ENCODE results near the gene GAK.

The GAK gene

DNA sequence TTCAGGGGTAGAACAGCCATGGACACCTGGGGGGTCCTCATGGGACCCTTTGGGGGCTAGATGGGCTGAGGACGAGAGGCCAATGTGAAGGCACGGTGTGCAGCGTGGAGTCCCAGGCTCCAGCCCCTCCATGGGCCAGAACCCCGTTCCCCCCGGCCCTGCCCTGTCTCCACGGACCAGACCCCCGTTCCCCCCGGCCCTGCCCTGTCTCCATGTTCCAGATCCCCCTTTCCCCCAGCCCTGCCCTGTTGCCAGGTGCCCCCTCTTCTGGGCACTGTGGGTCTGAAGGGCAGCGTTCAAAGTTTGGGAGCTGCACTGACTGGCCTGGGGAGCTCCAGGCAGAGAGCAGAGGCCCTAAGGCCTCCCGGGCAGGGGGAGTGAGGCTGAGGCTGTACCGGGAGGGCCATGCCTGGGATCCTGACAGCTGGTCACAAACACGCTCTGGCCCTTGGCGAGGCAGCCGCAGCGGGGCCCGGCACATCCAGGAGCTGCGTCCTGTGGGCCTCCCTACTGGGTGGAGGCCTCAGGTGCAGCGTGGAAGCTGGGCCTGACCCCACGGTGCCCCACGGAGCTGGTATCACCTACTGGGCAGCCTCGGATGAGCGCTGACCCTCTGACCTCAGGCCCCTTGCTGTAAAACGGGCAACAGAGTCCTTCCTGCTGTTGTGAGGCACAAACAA lies 32.4 kb upstream of the GAK start:
- no peak for DNase-seq

DNA sequence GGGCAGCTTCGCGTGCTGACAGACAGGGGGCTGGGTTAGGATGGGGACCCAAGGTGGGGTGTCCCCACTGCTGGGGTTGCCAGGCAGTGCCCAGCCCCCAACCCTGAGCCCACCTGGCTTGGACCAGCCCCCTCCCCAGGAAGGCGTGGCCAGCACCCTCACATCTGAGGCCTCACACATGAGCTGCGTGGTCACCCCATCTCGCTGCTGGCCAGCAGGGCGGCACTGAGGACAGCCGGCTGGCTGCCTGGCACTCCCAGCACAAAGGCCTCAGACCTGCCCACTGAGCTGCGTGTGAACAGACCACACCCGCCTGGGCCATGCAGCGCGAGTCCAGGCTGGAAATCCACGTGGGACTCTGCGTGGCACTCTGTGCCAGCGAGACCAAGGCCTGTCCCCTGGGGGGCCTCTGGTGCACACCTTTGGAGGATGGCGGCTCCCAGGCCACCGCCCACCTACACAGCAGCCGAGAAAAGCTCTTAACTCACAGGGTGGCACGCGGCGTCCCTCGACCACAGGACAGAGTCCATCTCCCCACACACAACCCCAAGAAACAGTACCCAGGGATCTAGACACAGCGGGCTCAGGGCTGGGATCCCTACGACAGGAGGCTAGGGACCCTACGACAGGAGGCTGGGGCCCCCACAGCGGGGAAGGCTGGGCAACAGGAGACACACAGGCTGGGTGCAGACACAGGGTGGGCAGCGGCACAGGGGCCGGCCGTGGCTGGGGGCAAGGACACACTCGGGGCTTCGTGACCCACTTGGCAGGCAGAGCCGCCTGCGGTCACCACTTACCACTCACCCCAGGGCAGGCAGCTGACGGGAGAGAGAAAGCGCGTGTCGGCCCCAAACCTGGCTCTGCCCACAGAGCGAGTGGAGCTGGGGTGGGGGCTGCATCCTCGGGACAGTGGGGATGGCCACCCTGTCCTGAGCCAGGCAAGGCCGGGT lies 31.4 kb upstream of the GAK start:
- DNase-seq: peak; percentile 7

DNA sequence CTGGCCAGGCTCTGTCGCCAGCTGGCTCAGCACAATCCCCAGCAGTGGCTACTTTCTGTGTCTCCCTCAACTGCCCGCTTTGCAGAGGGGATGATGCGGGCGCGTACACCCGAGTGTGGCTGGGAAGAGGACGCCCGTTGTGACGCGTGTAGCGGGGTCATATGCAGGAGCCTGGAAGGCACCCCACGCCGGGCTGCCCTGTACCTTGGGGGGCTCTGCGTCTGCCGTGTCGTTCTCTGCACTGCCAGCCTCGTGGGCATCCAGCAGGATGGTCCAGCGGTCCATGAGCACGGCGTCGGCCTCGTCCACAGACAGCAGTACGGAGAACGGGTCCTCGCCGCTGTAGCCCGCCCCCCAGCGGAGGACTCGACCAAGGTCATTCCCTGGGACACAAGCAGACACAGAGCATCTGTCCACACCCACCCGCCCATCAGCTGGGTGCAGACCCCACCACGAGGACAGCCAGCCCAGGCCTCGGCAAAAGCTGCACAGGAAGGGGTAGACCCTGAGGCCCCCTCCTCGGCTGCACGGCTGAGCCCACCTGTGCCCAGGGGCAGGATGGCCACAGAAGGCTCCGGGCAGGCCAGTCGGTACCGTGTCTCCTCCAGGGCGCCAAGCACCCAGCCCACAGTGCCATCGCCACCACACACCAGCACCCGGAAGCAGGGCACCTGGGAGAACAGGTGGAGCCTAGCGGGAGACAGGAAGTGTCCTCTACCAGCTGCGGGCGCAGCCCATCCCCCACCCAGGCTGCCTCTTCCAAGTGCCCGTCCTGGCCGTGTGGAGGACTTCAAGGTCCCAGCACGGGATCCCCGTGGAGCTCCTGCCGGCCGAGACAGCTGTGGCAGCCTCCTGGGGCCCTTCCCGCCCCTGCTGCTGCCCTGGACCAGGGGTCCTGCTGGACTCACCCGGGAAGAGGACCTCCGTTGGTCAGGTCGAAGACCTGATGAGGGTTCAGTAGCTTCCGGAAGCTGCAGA lies 30.4 kb upstream of the GAK start:
- DNase-seq: peak; percentile 90

DNA sequence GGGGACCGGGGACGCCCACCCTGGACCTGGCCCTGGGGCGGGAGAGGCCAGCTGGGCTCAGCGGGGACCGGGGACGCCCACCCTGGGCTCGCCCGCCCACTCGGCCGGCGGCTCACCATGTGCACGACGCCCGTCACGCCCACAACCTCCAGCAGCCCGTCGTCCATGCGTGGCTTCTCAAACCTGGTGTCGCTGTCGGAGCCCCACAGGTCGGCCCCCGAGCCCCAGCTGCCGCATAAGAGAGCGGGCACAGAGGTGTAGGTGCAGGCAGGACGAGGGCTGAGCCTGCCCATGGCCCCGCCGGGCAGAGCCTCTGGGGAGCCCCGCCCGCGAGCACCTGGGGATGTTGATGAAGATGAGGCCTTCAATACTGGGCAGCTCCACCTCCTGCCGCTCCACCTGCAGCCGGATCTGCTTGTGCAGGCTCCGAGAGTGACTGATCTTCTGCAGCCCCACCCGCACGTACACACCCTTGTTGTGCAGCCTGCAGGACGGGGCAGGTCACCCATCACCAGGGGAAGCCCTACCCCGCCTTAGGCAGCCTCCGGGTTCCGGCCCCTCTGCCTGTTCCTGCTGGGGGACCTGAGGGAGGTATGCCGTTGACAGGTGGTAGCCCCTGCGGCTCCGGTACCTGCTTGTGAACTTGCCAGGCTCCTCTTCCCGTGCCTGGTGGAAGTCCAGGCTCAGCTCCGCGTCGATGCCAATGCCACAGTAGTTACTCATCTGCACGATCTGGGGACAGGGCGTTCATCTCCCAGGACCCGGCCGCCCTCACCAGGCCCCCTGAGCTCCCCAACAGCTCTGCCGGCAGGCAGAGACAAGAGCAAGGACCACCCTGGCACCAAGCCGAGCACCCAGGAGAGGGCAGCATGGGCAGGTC lies 29.5 kb upstream of the GAK start:
- peak; percentile 64 for DNase-seq

DNA sequence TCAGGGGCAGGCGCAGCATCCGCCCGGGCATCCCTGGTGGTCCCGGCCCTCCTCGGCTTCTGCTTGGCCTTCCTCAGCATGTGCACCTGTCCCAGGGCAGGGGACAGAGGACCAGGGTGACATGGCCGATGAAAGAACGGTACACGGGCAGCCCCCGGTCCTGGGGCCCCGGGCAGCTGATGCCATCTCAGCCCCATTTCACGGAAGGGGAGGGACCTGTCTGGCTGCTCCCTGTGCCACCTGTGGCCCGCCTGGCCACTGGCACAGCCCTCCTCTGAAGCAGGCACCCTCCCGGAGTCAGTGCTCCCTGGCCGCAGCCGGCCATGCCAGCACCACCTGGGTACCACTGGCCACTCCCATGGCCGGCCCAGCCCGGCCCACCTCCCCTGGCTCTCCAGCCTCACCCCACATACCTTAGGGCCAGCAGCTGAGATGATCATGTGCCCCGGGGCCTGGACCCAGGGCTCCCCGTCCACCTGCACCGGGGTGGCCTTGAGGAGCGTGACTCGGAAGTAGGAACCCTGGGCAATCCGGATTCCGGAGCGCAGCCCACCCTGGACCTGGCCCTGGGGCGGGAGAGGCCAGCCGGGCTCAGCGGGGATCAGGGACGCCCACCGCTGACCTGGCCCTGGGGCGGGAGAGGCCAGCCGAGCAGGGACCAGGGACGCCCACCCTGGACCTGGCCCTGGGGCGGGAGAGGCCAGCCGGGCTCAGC lies 28.7 kb upstream of the GAK start:
- no peak for DNase-seq

DNA sequence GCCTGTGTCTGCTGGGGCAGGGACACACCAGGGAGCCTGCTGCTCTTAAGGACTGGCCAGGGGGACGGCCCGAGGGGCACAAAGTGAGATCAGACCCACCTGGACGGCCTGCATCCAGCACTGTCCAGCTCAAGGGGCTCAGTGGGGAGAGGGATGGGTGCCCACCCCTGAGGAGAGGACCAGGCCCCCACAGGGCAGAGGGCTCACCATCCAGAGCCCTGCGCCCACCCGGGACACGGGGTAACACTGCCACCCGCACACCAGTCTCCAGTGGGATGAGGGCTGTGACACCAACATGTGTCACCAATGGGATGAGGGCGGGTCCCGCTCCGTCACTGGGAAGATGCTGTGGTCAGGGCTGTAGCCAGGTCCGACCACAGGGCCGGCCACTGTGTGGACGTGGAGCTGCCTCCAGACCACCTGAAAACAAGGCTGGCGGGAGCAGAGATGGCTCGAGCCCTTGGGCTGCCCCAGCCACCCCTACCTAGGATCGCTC lies 28.1 kb upstream of the GAK start:
- no peak for DNase-seq

DNA sequence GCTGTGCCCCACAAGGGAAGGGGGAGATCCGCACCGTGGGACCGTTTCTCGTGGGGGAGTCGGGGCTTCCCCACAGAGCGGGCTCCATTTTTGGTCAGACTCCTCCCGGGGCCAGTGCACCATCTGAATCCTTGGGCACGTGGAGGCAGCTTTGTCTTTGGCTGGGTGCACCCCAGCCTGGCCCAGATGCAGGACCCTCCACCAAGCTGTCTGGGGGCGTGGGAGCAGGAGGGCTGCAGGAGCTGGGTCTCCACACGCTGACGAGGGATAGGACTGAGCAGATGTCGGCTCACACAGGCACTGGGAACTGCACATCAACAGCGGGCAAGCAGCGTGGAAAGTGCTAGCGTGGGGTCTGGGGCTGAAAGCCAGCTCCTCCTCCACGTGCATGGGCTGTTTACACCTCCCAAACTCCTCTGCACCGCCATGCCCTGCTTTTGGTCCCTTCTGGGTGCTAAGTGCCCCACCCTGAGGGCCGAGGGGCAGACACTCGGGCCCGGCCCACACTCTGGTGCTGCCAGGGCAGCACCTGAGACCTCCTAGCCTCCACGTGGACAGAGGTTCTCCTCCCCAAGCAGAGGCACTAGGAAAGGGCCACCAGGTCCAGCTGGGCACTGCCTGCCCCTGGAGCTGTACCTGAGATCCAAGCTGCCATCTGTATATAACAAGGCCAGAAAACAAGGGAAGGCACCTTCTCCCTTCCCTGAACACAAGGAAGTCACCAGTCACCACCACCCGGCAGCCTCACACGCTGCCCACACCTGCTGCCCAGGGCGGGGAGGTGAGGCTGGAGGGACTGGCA lies 27.4 kb upstream of the GAK start:
- DNase-seq: no peak

DNA sequence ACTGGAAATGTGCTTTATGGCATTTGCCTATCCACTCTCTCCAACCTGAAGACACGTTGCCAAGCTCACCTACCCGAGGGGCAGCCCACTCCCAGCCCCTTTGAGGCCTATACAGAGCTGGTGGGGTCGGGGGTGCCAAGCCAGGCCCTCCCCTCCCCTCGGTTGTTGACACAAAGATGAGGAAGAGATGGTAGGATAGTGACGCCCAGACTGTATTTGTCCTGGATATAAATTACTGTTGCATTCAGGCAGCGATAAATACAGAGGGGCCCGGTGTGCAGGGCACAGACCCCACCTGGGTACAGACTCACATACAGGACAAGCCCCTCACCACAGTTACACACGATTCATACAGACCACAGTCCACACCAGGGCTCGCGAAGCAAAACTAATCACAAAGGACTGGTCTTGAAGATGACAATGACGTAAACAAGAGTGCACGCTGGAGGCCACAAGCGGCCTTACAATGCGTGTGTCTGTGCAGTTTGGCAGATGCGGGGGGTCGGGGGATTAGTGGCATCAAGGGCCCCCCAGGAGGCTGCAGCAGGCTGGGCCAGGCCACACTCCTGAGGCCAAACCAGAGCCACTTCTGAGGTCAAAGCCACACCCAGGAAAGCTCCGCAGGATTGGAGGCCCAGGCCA lies 26.7 kb upstream of the GAK start:
- no peak for DNase-seq

DNA sequence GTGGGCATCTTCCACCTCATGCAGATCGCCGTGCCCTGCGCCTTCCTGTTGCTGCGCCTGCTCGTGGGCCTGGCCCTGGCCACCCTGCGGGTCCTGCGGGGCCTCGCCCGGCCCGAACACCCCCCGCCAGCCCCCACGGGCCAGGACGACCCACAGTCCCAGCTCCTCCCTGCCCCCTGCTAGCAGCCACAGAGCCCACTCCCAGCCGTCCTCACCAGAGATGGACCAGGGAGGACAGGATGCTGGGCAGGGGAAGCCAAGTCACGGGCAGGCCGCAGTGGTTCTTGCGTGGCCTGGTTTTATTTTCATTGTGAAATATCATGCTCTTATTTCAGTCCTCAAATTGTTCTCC lies 26.2 kb upstream of the GAK start:
- no peak for DNase-seq

DNA sequence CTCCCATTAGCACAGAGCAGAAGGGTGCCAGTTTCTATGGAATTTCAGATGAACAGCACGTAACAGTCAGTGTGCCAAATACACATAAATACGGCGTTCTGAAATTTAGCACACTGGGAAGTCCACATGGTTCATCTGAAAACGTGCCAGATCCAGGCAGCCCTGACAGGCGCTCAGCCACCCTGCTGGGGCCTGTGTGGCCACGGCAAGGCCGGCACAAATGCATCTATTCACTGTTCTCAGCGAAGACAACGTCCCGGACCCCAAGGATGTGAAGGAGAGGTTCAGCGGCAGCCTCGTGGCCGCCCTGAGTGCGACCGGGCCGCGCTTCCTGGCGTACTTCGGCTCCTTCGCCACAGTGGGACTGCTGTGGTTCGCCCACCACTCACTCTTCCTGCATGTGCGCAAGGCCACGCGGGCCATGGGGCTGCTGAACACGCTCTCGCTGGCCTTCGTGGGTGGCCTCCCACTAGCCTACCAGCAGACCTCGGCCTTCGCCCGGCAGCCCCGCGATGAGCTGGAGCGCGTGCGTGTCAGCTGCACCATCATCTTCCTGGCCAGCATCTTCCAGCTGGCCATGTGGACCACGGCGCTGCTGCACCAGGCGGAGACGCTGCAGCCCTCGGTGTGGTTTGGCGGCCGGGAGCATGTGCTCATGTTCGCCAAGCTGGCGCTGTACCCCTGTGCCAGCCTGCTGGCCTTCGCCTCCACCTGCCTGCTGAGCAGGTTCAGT lies 25.6 kb upstream of the GAK start:
- no peak for DNase-seq

DNA sequence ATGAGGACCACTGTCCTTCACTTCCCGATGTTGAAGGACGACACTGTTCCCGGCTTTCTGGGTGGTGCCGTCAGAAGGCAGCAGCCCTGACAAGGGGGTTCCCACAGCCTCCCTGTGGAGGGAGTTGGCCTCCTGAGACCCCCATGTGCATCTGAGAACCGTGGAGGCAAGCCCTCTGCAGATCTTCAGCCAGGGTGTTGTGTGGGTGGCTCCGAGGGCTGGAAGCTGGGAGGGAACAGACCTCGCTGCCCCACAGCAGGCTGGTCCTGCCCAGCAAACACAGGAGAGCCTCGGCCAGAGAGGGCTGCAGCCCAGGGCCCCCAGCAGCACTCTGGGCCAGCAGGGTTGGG lies 25.1 kb upstream of the GAK start:
- DNase-seq: no peak

DNA sequence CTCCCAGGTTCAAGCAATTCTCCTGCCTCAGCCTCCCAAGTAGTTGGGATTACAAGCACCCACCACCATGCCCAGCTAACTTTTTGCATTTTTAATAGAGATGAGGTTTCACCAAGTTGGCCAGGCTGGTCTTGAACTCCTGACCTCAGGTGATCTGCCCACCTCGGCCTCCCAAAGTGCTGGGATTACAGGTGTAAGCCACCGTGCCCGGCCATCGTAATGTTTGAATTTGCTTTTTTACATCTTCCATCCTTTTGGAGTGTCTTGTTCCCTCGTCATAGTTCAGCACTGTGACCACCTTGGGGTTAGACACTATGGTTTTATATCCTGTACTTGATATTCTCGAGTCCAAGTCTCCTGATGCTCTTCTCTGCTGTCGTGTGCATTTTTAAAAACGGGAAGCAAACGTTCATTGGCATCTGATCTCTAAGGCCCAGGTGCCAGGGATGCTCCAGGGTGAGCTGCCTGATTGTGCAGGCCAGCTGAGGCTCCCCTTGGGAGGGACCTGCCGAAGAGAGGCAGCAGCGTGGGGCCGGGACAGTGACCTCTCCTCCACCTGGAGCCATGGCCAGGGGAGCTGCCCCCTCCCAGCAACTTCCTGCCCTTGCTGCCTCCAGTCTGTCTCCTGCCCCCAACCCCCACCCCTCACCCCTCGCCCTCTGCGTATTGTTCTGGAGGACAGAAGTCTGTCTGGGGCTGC lies 24.6 kb upstream of the GAK start:
- DNase-seq: no peak

DNA sequence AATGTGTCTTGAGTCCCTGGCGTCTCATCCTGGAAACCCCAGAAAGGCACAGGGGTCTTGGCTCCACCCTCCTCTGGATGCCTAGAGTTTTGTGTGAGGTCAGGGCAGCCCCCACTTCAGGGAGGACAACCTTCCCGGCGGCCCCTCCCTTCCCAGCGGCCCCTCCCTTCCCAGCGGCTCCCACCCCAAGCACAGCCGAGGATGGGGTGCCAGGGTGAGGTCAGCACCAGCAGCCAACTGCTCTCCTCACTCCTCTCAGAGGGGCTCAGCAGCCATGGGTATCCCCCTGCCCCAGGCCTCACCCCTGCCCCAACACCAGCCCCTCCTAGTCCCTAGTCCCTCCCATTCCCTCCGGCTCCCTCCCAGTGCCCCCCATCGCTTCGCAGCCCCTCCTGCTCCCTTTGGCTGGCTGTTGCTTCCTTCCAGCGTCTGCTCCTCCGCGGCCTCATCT lies 23.8 kb upstream of the GAK start:
- DNase-seq: no peak

DNA sequence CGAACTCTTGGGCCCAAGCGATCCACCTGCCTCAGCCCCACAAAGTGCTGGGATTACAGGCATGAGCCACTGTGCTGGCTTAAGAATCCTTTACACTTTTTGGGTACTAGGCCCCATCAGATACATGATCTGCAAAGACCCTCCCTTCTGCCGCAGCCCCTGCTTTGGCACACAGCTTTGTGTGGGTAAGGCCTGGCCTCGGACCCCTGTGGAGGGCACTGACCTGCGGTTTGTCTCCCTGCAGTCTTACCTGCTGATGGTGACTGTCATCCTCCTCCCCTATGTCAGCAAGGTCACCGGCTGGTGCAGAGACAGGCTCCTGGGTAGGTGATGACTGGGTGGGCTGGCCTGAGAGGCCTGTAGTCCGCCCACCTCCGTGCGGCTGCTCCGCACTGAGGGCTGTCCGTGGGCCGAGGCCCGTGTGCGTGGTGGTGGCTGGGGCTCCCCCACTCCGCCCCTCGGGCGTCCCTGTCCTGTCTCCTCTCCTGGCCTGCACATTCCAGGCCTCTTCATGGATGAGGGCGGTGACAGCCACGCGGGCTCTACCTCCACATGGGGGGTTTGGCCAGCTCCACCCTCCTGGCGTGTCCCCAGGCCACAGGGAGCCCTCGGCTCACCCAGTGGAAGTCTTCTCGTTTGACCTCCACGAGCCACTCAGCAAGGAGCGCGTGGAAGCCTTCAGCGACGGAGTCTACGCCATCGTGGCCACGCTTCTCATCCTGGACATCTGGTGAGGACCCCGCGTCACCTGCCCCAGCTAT lies 23.2 kb upstream of the GAK start:
- DNase-seq: no peak

DNA sequence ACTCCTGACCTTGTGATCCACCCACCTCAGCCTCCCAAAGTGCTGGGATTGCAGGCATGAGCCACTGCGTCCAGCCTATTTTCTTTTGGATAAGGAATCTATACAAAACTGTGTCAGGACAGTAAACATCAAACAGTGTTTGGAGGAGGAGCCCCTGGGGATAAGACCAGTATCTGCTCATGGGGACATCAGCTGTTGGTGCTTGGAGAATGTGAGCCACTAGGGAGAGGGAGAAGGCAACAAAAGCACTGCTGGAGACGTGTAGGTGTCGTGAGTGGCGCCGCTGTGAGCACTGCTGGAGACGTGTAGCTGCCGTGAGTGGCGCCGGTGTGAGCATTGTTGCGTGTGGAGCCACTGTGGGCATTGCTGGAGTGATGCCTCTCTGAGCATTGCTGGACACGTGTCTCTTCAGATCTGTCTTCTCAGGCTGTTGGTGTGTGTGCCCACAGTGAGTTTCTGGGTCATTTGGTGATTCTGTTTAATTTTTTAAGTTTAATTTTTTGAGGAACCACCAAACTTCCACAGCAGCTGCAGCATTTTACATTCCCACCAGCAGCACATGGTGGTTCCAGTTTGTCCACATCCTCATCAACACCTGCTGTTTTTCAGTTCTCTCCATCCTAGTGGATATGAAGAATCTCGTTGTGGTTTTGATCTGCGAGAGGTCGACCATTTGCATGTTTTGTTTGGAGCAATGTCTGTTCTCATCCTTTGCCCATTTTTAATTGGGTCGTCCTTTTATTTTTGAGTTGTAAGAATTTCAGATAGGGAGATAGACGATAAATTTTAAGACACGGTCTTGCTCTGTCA lies 22.3 kb upstream of the GAK start:
- no peak for DNase-seq

DNA sequence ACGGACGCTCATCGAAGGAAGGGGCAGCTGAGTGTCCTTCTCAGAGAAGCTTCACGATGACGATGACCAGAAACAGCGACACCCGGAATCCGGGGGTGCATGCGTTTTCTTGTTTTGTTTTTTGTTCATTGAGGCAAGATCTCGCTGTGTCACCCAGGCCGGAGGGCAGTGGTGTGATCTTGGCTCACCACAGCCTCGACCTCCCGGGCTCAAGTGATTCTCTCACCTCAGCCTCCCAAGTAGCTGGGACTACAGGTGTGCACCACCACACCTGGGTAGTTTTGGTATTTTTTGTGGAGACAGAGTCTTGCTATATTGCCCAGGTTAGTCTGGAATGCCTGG lies 21.4 kb upstream of the GAK start:
- DNase-seq: no peak

All from COR-L47 (cell line).